Measurements from ENCODE around the gene CAPNS1.

GRCh38 chr19:36092566-36092965 is 47.3 kb upstream of the CAPNS1 start:
- TF ChIP-seq CTCF (IDR thresholded peaks at IDR 0.05) (no peak), POLR2A (IDR thresholded peaks at IDR 0.05) (no peak)
